CD4-positive, alpha-beta T cell treated with Interleukin-1 beta for 1 hour (primary cell): ENCODE data around the gene CTSZ.
"Not testable (repeated sequence)": the region's sequence is repeated elsewhere in the genome, so short reads cannot be mapped to it uniquely, and the experiment has no call there.

Source experiments
- DNase-seq, 2 donors: peaks; one replicate each; pipeline ENCODE4 v3.0.0-alpha.2; 2020 to 2022

Gene CTSZ

DNA sequence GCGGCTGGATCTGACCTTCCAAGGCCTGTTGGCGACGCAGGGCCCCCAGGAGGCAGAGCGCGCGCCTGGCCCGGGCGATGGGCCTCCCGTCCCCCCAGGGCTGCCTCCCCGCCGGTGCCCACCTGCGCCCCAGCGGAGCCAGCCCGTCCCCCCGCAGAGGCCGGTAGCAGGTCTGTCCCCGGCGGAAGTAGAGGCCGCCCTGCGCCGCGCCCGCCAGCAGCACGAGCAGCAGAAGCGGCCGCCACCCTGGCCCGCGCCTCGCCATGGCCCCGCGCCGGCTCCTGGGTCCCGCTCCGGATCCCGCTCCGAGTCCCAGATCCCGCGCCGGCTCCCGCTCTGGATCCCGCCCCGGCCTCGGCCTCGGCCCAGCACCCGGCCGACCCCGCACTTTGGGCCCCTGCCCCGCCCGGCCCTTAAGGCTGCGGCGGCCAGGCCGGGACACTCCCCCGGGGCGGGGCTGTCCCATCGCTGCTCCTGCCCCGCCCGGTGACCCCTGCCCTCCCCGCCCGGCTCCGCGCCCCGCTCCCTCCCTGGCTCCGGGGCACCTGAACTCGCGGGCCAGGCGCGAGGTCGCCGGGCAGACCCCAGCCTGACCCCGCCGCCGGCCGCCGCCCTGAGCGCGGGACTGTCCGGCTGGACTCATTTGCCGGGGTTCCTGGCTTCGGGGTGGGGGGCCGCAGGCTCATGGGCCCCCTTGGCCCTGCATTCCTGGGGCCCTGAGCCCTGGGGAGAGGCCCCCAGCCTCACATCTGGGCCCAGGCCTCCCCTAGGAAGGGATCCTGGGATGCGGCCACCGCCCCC lies at the start of gene CTSZ:
CTSZ (minus strand) TSS at position 391 of the 801 bp plus-strand sequence; CDS start at position 265, 126 bp downstream.
- peak; percentile 45 to 63 for DNase-seq

- DNase-seq = peak in 1 of 2 donors; percentile 49
Observed at GRCh38 chr20:59055302-59055701, 48.2 kb upstream of the CTSZ start.

- DNase-seq = no peak
Observed at GRCh38 chr20:59051666-59052185, 44.7 kb upstream of the CTSZ start.

- DNase-seq = no peak
Observed at GRCh38 chr20:59050437-59050836, 43.4 kb upstream of the CTSZ start.

DNA sequence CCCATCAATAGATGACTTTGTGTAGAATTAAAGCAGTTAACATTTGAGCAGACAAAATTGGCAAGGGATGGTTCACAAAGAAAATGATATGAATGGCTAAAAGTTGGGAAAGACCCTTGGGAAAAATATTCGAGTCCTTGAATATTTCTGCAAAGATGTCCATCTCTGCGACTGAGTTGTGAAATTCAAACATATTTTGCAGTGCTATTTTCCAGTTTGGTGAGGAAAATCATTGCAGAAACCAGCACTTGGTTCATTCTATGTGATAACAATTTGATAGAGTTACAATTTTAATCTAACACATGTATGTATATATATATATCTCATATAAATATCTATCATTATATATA lies 41.6 kb upstream of the CTSZ start:
- no peak for DNase-seq

GRCh38 chr20:59047938-59048680 lies 41.1 kb upstream of the CTSZ start:
- DNase-seq = no peak

- DNase-seq = no peak
Observed at GRCh38 chr20:59046862-59047261, 39.8 kb upstream of the CTSZ start.

GRCh38 chr20:59044796-59045195 lies 37.7 kb upstream of the CTSZ start:
- no peak for DNase-seq

DNA sequence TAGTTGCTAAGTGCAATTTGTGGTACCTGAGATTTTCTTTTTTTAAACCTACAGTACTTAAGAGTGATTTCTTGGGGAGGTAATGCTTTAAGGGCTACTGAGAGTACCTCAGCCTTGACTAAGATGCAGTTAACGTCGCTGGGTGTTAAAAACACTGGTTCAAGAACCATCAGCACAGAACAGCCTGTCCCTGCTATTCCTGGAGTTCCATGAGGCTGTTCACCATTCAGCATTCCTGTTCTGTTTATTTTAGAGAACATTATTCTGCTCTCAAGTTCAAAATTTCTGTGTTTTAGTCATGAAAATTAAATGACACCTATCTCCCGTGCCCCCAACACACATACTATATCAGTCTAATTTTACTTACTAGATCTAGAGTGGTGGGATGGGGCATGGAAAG lies 37.2 kb upstream of the CTSZ start:
- DNase-seq = no peak

- DNase-seq = peak in 1 of 2 donors; percentile 6
Observed at GRCh38 chr20:59043698-59044097, 36.6 kb upstream of the CTSZ start.

DNA sequence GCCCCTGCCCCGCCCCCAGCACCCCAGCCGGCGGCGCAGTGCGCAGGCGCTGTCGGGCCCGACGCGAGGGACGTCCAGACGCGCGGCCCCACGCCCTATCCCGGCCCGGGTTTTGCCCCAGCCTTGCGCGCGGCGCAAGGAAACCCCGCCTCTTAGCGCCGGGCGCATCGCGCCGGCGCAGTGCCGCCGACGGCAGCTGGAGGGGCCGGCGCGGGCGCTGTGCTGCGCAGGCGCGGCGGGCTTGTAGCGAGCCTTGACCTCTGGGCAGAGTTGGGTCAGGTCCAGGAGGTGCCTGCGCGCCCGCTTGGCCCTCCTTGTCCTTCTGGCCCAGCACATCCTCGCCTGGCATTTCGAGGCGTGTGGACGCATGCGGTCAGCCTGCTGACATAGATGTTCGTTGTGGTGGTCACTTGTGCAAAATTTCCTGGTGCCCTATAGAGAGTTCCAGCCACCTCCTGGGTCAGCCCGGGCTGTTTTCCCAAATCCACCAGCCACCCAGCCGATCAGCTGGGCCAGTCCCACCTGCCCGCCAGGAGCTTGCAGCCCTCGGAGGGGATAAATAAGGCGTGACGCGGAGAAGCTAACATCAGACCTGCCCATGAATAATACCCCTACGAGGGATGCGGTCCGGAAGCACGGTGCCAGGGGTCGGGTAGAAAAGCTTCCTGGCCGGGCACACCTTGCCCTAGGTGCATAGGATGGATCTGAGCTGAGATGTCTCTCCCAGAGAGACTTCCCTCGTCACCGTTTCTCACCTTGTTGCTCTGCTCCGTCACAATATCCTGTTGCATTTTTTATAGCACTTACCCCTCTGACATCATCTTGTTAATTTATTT lies 36.0 kb upstream of the CTSZ start:
- DNase-seq = peak; percentile 96 to 97

DNA sequence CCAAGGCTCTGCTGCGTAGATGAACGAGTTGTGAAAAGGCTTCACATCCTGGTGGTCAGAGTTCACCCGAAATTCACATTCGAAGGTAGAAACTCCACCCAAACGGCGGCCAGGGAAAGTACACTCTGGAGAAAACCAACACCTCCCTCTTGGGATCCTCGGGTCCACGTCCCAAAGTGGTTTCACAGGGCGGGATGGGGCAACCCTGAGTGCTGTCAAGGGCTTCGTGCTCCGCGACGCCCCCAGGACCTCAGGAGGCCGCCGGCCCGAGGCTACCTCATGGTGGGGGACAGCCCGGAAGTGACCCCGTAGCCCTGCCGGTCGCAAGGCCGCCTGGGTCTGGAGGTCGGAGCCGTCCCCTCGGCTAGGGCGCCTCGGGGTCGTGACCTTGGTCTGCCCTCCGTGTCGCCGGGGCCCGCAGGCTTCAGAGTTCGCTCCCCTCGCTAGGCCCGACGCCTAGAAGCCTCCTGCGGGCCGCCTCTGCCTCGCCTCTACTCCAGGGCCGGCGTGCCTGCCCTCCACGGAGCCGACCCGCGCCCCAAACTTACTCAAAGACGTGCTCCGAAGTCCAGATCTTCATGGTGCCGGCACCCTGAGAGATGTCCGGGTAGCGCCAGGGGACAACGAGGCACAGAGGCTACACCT lies 35.2 kb upstream of the CTSZ start, which contains the start of gene PRELID3B:
PRELID3B (minus strand) TSS at position 636 of the 645 bp plus-strand sequence; CDS start at position 580, 56 bp downstream.
- peak in 1 of 2 donors; percentile 38 for DNase-seq

- not testable (repeated sequence) for DNase-seq
Observed at GRCh38 chr20:59041487-59041886, 34.4 kb upstream of the CTSZ start.

GRCh38 chr20:59040667-59041066 lies 33.6 kb upstream of the CTSZ start:
- no peak for DNase-seq

GRCh38 chr20:59039233-59039632 lies 32.2 kb upstream of the CTSZ start:
- DNase-seq = no peak

DNA sequence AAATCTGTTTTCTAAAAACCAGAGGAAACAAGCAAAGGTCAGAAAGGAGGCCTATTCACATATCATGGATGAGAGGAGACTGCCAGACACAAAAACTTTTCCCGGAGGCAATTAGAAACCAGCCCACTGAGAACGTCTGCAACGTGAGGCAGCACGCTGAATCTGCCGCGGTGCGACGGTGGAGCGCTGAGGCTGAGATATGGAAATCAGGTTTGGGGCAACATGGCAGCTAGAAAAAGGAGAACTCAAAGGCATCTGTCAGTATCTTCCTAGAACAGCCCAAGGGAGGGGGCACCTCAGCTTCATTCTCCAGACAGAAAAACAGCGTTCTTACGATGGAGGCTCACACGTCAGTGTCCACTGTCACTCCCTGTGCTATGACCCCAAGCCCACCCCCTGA lies 30.3 kb upstream of the CTSZ start:
- DNase-seq = no peak

GRCh38 chr20:59035381-59035780 lies 28.3 kb upstream of the CTSZ start:
- no peak for DNase-seq

DNA sequence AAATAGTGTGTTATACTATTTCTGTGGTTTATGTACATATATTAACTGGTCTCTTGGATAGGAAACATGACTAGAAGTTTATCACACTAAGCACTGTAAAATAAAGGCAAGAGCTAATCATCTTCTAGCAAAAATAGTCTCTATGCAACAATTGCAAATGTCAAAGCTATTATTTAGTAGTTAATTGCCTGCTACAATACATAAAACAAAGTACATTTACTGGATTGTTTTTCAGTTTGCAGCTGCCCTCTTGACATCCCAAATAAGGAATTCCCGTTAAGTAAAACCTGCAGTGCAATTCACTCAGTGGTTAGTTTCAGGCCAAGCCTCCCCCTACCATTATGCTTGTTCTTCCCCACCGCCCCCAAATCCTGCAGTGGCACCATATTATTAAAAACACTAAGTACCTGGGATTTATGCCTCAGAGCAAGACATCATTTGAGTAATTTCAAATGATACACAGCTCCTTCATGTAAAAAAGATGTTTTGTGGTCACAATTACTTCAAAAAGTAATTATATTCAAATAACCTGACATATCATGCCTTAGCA lies 26.6 kb upstream of the CTSZ start:
- DNase-seq = no peak

DNA sequence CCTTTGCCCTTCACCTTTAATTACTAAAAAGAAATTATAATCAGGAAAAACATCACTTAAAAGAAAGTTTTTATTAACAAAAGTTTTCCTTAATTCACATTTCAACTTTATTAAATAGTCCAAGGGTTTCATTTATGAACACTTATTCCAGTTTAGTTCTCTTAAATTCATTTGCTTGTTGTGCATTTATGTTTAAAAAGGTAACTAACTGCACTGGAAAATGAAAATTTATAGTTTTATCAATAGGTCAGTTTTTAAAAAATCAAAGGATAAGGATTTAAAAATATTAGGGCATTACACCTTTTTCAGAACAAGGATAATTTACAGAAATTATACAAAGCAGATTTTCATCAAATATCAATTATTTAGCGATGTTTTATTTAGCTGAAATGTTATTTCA lies 26.0 kb upstream of the CTSZ start:
- DNase-seq = no peak

DNA sequence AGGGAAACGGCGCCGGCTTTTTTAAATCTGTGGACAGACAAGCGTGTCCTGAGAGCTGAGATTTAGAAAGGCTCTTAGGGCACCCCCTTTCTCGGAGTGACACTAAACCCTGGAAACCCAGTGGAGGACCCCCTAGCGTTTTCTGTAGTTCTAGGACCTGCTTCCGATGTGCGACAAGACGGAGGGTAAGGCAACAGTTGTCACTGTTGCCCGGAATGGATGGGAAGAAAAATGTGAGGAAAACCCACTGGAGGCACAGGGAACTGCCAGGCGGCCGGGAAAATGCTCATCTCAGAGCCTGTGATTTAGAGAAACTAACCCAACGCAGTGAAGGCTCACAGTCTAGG lies 25.6 kb upstream of the CTSZ start:
- DNase-seq = no peak

DNA sequence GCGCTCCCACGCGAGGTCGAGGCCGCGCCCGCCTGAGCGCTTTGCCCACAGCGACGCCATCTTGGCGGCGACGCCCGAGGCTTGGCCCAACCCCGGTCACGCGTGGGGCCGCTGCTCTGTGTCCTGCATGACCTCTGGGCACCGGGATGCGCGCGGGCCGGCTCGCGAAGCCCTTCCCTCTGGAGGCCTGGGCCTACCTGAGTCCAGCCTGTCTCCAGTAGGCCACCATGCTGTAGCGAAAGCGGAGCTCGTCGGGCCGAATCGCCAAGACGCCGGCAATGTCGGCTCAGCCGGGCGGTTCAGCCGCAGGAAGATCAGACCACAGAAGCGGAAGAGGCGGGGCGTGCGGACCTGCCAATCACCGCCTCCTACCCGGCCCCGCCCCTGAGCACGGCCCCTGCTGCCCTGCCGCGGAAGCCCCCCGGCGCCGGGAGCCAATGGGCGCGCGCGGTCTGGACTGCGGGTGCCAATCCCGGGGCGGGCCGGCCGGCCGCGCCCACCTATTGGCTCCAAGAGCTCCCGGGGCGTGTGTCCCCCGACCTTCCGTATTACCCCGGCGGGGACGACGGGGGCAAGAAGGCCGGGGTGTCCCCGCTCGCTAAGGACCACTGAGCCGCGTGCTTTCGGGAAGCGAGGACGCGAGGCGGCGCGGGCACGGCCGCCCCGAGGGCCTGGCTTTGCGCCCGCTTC lies 25.1 kb upstream of the CTSZ start, which contains the start of gene ATP5F1E:
ATP5F1E (minus strand) TSS at position 313 of the 690 bp plus-strand sequence; CDS start at position 229, 84 bp downstream.
- peak; percentile 98 for DNase-seq
